Erythroblast (primary cell): Measurements from ENCODE around the gene PARD3.

ENCODE experiments used
- GATA1 ChIP-seq: IDR thresholded peaks from 2 replicates; pipeline ENCODE4 v1.6.1; 2011; ENCODE audit warnings: low read depth, mild to moderate bottlenecking, control low read depth, low read length, moderate library complexity
- POLR2A ChIP-seq: IDR thresholded peaks from 2 replicates; pipeline ENCODE4 v1.6.1; 2011; ENCODE audit warnings: mild to moderate bottlenecking, low read length

GRCh38 chr10:34751272-34751671 lies 63.8 kb downstream of the PARD3 start:
- TF ChIP-seq POLR2A (no peak), GATA1 (no peak)
